AG08396 (cell line): ENCODE measurements around the gene MEF2C.
"Not testable (repeated sequence)": the region's sequence is repeated elsewhere in the genome, so short reads cannot be mapped to it uniquely, and the experiment has no call there.

ENCODE experiments used
- DNase-seq: peaks from one replicate; pipeline ENCODE4 v3.0.0; 2012; ENCODE audit warnings: low spot score, mixed read lengths

The MEF2C gene

GRCh38 chr5:88803309-88803708 is 79.7 kb downstream of the MEF2C start:
- DNase-seq: no peak

DNA sequence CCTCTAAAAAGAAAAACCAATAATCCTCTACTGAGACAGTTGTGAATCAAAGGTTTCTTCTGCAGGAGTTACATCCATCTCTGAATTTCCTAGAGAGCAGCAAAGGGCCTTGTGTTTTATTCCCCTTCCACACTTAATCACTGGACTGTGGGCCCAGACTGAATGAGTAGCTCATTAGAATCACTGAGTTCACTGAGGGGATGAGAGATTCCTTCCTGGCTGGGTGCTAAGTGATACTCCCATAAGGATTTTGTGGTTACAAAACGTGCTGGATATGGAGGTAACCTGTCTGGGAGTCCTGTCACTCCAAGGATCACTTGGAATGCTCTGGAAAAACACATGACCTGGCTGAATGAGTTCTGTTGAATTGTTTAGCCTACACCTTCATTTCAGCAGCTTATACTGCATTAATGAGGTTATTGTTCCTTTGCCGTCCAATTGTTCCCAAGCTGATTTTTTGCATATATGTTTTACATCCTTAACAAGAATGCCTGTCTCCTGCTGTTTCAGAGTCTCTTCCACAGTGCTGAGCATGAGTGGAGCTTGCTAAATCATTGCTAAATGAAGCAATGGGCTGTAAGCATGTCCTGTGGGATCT is 82.9 kb downstream of the MEF2C start:
- no peak for DNase-seq

DNA sequence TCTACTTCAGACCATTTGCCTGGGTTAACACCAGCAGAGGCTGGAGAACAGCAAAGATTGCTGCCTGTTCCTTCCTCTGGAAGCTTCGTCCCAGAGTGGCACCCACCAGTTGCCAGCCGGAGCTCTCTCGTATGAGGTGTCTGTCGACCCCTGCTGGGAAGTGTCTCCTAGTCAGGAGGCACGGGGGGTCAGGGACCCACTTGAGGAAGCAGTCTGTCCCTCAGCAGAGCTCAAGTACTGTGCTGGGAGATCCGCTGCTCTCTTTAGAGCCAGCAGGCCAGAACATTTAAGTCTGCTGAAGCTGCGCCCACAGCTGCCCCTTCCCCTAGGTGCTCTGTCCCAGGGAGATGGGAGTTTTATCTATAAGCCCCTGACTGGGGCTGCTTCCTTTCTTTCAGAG is 84.1 kb downstream of the MEF2C start:
- DNase-seq: not testable (repeated sequence)

GRCh38 chr5:88793797-88794196 is 89.2 kb downstream of the MEF2C start:
- not testable (repeated sequence) for DNase-seq

GRCh38 chr5:88792144-88792840 is 90.7 kb downstream of the MEF2C start:
- no peak for DNase-seq

DNA sequence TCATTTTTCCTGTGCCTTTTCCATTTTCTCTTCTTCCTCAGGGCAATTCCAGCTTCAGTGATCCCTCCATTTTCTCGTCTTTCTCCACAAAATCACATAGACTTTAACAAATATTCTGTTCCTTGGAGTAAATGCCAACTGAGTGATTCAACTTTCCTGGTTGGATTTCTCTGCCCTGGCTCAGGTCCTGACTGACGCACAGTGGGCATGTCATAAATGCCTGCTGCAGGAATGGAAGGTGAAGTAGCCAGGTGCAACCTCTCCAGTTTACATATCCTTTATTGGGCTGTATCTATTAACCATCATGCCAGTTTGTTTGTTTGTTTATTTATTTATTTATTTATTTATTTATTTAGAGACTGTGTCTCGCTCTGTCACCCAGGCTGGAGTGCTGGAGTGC is 95.1 kb downstream of the MEF2C start:
- no peak for DNase-seq

DNA sequence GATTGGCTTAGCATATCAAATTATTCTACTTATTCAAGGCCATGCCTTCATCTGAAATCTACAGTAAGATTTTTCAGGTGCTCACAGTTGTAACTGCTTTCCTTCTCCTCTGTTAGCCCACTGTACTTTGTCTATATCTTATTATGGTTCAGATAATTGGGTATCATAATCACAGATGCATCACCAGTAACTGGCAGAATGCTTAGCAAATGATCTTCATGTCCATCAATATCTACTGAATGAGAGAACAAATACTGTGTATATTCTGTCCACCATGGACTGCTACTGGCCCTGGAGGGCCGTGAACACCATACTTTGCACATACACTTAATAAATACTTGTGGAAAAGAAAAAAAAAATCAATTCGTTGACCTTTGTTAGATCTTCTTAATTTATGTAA is 96.2 kb downstream of the MEF2C start:
- DNase-seq: no peak

DNA sequence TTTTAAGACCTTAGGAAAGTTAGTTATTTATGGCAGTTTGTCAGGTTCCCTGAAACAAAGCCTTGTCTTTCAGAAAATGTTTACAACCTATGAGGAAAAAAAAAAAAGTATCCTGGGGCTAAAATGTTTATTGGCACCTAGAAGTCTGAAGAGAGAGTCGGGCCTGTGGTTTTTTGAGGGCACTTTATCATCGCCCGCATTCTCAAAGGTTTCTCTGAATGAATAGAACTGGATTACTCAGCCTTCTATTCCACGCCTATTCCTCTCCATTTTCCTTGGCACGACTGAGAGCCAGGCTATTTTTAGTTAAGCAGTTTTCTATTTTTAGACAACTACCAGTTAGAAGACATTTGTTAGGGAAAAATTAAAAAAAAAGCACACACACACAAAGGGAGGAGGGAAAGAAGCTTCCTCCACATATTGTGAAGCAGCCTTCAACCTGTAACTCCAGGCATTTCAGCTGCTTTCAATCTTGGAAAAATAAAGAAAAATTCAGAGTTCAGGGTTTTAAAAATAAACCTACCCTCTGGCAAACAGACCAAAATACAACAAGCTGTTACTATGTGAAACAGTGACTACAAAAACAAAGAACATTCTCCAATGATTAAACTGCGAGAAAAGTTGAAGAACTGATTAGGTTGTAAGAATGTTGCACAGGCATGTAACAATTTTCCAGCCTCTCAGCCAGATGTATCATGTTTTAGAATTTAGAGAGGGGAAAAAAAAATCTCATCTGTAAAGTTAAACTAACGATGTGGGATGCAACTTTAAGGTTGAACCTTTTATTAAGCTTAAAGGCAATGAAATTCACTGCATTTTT is 97.0 kb downstream of the MEF2C start:
- peak; percentile 66 for DNase-seq

- DNase-seq: no peak
These were observed 100.4 kb downstream of the MEF2C start for GRCh38 chr5:88782571-88782970.

- DNase-seq: no peak
These were observed 102.2 kb downstream of the MEF2C start for GRCh38 chr5:88780736-88781135.

GRCh38 chr5:88778736-88779135 is 104.2 kb downstream of the MEF2C start:
- DNase-seq: no peak

GRCh38 chr5:88776692-88777091 is 106.3 kb downstream of the MEF2C start:
- no peak for DNase-seq

GRCh38 chr5:88772831-88773230 is 110.2 kb downstream of the MEF2C start:
- no peak for DNase-seq

DNA sequence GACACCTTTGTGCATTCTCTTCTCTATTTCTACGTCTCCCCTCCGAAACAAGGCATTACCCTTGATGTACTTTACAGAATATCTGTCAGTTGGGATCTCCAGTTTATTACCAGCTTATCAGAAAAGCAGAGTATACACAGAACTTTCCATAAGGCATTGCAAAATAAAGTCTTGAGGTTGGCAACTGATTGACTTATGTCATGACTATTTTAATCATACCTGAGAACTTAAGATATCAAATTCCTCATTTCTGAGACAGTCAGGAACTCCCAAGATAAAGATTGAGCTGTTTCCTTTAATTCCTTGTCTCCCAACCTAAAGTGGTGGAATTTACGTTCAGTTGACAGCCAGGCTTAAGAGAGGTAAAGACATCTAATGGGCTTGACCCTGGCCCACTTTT is 110.9 kb downstream of the MEF2C start:
- no peak for DNase-seq

DNA sequence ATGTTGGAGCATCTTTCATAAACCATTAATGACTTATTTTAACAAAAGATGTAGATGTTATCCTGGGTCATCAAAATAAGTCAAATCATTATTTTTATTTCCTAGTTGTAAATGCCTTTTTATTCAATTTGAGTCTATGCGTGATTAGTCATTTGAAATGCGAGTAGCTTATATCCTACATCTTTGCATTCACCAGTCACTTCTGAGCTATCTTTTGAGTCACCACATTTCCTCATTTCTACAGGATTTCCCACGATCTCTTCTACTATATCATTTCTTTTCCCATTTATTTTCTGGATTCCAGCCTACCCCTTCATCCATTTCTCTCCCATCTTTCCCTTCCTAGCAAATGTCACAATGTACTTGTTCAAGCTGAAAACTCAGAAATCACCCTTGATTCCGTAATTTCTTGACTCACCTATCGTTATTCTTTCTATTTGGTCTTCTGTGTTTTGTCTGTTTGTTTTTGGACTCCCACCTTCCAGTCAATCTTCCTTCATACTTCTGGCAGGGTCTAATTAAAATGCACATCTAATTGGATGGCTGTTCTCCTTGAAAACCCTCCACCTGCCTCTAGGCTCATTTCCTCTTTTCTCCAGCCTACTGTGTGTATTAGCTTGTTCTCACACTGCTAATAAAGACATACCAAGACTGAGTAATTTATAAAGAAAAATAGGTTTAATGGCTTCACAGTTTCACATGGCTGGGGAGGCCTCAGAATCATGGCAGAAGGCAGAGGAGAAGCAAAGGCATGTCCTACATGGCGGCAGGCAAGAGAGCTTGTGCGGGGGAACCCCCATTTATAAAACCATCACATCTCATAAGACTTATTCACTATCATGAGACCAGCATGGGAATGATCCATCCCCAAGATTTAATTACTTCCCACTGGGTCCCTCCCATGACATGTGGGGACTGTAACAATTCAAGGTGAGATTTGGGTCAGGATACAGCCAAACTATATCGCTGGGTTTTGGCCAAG is 112.4 kb downstream of the MEF2C start:
- no peak for DNase-seq

GRCh38 chr5:88769165-88769564 is 113.8 kb downstream of the MEF2C start:
- DNase-seq: no peak

DNA sequence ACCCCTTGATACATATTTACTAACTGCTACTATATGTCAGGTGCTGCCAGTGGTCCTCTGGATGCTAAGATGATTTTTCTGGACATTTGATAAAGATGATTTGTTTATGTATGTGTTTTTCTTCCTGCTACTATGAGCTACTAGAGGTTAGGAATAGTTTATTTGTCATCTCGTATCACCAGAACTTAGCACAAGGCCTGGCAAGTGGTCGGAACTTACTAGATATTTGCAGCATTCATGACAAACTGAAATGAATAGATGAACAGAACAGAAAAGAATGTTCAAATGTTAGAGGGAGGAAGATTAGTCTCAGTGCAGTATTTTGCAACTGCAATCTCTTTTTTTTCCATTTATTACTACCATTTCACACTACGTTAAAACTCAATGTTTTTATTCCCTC is 114.6 kb downstream of the MEF2C start:
- no peak for DNase-seq

GRCh38 chr5:88765798-88766197 is 117.2 kb downstream of the MEF2C start:
- no peak for DNase-seq

DNA sequence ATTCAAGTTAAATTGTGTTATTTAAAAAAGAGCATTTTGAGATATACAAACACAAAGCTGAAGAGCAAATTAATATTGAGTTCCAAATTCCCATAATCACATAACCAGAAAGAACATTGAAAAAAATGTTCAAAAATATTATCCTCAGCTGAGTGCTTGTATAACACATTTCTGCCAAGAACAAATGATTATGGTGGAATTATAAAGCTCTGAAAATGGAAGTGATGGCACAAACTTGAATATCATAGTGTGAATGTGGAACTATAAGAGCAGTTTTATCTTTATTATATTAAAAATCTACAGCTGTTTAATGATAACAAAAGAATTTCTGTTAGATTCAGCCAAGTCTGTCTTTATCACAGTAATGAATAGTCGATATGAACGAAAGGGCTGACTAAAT is 117.8 kb downstream of the MEF2C start:
- no peak for DNase-seq

DNA sequence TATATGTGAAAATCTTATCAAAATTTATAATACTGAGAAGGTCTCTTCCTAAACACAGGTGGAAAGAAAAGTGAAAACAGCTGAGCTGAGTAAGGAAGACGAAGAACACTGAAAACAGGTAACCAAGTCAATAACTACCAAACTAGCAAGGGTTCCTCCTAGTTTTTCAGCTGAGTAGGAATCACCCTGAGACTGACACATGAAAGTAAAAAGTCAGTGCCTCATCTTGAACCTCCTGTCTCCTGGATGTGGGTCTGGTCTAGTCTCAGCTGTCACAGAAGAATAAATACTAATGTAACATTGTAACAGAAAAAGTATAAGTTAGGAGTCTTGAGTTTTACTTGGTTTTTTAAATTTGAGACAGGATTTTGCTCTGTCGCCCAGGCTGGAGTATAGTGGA is 121.0 kb downstream of the MEF2C start:
- DNase-seq: no peak

DNA sequence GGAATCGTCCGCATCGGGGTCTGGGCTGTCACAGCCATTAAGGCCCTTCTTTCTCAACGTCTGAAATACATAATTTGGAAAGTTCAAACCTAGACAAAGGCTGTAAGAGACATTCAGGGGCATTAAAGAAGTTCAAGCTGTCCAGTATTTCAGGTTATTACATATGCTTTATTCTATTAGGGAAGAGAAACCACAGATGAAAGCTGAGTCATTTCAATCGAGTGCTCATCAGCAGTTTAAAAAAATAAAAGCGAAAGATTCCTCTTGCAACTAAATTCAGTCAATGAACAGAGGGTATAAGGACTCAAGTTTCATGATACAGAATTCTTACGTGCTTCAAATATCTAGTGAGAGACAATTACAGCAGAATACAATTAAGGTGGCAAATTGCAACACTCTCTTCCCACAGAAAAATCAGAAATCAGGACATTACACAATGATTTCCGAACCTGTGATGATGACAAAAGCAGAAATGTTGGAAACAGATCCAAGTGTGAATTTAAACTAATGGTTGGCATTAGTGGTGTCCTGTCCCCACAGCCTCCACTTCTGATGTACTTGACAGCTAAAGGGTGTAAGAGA is 121.6 kb downstream of the MEF2C start:
- DNase-seq: no peak

DNA sequence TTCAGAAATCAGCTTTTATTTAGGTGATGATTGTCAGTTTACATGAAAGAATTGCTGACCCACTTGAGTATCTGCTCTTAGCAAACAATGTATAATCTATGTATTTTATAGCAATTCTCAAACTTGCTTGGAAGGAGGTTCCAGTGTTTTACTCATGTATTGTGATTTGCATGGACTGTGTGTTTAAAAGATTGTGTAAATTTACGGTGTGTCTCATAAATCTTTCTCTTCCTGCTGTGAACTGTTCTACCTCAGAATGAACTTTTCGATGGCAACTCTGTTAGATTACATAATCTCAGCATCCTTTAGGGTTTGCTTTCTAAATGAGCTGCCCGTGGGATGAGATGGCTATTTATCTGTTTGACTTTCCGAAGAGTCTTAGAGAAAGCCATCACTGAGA is 122.5 kb downstream of the MEF2C start:
- DNase-seq: no peak
